ENCODE data around the gene UBE2G2.

GRCh38 chr21:44840771-44841170 lies 39.2 kb upstream of the UBE2G2 start:
- TF ChIP-seq CTCF (conservative IDR thresholded peaks at IDR 0.05) (no peak), ZFX (IDR thresholded peaks at IDR 0.05) (no peak)
